GM13976 (cell line): ENCODE results near the gene FAM20C.

Experiments
- DNase-seq: peaks from one replicate; pipeline ENCODE4 v3.0.0; 2012; ENCODE audit warnings: low spot score
- in situ Hi-C: fragments of 300-500 bp; cut with MboI; formaldehyde crosslinking; loops from one replicate; pipeline ENCODE4 v1.12.0; 2022; ENCODE audit warnings: low sequenced_read_pairs, mixed read lengths, inconsistent platforms; ENCODE audit not compliant: unreplicated experiment
- TF ChIP-seq, protein P1 (sequence below): IDR thresholded peaks from 2 replicates; pipeline ENCODE4 v1.5.1; 2012; ENCODE audit warnings: borderline replicate concordance, mild to moderate bottlenecking; ENCODE audit not compliant: insufficient read depth; ENCODE audit errors: extremely low read depth, missing control alignments, control extremely low read depth

FAM20C gene

DNA sequence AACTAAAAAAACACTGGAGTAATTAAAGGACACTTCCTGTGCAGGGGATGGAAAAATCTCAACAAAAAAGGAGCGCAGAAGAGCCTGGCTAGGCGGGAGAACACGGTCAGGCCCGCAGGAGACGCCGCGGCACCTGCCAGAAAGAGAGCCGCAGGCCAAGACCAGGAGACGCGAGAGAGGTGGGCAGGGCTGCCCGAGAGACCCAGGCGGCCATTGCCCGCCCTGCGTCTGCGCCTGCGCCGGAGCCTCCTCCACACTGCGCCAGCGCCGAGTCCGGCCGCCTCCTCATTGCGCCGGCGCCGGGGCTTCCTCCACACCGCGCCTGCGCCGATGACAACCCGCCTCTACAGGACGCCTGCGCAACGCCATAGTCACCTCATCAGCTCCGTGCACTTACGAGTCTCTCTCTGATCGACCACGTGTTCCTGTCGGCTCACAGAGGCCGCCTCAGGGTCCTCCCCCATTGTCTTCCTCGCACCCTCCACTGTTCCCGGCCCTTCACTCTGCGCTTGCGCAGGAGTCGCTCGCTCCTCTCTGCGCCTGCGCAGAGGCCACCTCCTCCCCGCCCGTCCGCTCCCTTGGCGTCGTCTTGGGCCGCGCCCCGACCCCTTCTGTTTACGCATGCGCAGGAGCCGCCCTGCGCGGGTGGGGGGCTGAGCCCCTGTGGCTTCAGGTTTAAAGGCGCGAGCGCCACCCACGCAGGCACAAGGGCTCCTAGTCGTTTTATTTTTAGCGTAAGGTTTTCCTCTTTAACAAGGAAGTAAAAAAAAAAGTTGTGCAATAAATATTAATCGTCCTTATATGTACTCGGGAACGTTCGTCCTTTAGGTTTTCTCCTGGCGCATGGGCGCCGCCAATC is 43.2 kb upstream of the FAM20C start:
- TF ChIP-seq, protein P1, sequence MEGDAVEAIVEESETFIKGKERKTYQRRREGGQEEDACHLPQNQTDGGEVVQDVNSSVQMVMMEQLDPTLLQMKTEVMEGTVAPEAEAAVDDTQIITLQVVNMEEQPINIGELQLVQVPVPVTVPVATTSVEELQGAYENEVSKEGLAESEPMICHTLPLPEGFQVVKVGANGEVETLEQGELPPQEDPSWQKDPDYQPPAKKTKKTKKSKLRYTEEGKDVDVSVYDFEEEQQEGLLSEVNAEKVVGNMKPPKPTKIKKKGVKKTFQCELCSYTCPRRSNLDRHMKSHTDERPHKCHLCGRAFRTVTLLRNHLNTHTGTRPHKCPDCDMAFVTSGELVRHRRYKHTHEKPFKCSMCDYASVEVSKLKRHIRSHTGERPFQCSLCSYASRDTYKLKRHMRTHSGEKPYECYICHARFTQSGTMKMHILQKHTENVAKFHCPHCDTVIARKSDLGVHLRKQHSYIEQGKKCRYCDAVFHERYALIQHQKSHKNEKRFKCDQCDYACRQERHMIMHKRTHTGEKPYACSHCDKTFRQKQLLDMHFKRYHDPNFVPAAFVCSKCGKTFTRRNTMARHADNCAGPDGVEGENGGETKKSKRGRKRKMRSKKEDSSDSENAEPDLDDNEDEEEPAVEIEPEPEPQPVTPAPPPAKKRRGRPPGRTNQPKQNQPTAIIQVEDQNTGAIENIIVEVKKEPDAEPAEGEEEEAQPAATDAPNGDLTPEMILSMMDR = no peak
- in situ Hi-C loops = no loop called here
- DNase-seq = peak; percentile 98

DNA sequence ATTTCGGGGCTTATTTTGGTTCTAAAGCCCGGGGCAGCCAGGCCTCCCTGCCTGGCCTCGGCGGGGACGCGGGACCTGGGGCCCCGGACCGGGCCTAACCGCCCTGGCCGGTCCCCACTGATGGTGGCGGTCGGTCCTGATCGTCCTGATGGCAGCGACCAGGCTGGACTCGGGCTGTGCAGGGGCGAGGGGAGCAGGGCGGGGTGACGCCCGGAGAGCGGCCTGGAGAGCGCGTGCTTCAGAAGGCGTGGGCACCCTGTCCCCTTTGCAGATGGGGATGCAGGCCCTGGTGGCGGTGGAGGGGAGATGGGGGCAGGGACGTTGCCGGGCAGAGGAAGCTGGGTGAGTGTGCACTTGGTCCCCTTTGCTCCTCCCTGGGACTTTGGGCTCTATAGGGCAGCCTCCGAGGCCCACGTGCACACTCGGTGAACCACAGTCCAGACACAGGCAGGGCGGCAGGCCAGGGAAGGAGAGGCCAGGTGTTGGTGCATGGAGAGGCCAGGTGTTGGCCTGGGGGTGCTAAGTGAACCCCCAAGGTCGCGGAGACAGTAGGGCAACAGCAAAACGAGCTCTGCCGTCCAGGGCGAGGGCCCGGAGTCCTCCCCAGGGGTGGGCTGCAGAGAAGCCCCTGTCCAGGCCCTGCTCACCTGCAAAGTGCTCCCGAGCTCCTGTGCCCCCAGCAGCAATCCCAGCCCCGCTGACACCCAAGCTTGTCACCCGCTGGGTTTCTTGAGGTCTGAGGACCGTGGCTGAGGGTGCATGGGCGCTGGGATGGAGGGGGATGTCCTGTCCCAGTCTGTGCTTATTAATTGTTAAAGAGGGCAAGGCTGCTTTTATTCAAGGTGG is 42.4 kb upstream of the FAM20C start:
- TF ChIP-seq, protein P1 = no peak
- in situ Hi-C loops = no loop called here
- no peak for DNase-seq

DNA sequence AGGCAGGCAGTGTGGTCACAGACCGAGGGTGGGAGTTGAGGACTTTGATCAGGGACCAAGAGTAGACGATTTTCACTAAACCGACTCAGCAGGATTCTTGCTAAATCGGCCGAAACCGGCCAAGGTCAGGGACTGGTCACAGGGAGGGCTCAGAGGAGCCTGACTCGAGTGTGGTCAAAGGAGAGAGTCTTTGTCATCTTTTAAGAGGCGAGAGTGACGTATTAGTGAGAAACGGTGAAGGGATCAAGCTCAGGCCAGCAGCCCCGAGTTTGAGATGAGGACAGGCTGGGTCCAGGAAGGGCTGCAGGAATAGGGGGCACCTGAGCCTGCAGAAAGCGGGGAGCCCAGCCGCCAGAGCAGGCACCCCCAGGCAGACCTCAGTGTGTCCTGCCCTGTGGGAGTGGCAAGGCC is 41.6 kb upstream of the FAM20C start:
- DNase-seq = no peak
- TF ChIP-seq, protein P1 = no peak
- in situ Hi-C loops = no loop called here

DNA sequence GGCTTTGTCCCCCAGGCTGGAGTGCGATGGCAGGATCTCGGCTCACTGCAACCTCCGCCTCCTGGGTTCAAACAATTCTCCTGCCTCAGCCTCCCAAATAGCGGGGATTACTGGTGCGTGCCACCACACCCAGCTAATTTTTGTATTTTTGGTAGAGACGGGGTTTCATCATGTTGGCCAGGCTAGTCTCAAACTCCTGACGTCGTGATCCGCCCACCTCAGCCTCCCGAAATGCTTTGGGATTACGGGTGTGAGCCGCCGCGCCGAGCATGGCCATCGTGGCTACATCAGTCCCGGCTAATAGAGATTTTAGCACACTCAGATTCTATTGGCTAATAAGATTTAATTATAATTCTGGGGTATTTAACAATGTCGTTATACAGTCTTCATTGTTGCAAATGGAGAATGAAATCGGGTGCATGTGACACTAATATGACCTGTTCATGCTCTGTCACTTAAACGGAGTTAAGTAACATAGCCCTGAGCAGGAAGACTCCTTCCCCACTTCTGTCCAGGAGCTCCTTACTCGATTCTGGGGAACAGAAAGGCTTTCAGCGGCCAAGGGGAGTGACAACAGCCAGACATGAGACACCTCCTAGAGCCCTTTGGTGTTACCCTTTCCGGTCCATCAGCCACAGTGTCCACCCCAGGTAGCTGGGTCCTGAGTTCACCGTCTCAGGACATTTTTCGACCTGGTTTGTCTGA is 40.9 kb upstream of the FAM20C start:
- in situ Hi-C loops = no loop called here
- TF ChIP-seq, protein P1 = no peak
- no peak for DNase-seq

DNA sequence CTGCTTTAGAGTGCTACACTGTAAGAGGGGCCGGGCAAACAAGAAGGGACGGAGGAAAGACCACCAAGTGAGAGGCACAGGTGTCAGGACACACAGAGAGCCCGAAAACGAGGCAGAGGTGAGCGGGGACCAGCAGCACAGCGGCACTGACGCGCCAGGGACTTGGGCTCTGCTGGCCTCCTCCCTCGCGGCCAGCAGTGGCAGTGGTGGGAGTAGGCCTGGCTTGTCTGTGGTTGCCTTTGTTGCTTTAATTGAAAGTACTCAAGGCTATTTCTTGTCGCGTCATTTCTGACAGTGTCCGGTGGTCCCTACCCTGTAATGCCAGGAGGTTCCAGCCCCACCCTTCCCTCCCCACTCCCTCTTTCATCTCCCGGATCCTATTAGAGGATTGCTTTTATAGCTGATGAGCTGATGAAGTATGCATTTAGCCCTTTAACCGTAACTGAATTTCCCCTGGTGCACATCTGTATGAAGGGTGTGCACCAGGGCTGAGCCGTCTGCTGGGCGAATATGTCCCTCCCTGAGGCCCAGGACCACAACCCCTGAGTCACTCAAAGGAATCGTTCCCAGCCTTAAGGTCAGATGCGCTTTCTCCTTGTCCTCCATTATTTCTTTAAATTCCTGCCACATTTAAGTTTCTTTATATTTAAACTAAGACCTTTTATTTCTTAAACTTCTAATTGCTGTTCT is 39.5 kb upstream of the FAM20C start:
- DNase-seq = no peak
- in situ Hi-C loops = no loop called here
- TF ChIP-seq, protein P1 = no peak

DNA sequence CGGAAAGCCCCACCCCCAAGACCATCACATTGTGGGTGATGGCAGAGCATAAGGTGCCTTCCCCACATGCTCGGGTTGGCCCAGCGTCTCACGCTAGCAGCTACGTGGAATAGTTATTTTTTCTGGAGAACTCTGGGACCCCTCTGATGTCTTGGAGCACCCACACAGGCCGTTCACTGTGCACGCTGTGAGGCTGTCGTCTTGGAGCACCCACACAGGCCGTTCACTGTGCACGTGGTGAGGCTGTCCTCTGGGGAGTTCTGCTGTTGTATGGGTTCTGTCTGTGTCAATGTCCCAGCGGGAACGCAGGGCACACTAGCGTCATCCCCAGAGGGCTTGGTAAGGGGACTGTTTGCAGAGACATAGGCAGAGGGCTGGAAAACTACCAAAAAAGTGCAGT is 38.8 kb upstream of the FAM20C start:
- no peak for DNase-seq
- in situ Hi-C loops = no loop called here
- TF ChIP-seq, protein P1 = no peak
